Thyroid gland (tissue), 4 donors: Measurements from ENCODE around the gene RCVRN.
A peak's percentile ranks its signal among the peaks of the same experiment; 100 is the strongest.

ENCODE experiments used
- POLR2A ChIP-seq, 2 donors: fragments of 450-650 bp; IDR thresholded peaks; one replicate each; pipeline ENCODE4 v1.6.1; 2017; ENCODE audit warnings: antibody characterized with exemption in 2 of 2, mild to moderate bottlenecking in 2 of 2, moderate library complexity in 1 of 2
- TF ChIP-seq, protein P1 (sequence below), 6 experiments: fragments of 200-600 bp in 3 of 6; fragments of 450-650 bp in 3 of 6; sonication (generic) in 3 of 6; IDR thresholded peaks; one replicate each; pipeline ENCODE4 v1.5.1; 2016 to 2019; ENCODE audit warnings: antibody characterized with exemption in 6 of 6, mild to moderate bottlenecking in 2 of 6, inconsistent platforms in 1 of 6, moderate library complexity in 1 of 6

DNA sequence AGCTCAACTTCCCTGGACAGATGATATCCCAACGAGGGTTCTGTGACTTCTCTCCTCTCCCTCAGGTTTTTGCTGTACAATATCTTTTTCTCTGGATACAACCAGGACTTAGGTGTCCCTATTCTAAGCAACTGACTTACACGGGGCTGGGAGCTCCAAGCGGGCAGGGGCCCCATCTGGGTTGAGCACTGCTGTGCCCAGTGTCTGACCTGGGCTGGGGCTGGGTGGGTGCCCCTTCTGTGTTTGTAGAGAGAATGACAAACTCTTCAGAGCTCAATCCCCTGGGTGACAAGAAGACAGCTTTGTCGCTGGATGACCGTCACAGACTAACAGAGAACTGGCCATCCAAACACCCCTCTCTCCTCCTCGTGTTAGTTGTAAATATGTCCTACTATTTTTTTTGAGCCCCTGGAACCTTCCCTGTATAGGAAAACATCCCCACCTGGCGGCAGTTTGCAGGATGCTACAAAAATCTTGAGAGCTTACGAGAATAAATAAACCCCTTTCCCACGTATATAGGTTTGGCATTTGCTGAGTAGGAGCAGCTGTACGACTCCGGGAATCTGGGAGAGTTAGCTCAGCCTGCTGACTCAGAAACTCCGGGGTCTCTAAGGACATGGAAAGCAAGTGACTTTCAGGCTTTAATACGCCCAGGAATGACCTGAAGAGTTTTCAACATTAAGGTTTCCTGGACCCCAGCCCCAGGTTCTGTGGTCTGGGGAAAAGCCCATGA, 23.7 kb upstream of the RCVRN start:
- TF ChIP-seq, protein P1, sequence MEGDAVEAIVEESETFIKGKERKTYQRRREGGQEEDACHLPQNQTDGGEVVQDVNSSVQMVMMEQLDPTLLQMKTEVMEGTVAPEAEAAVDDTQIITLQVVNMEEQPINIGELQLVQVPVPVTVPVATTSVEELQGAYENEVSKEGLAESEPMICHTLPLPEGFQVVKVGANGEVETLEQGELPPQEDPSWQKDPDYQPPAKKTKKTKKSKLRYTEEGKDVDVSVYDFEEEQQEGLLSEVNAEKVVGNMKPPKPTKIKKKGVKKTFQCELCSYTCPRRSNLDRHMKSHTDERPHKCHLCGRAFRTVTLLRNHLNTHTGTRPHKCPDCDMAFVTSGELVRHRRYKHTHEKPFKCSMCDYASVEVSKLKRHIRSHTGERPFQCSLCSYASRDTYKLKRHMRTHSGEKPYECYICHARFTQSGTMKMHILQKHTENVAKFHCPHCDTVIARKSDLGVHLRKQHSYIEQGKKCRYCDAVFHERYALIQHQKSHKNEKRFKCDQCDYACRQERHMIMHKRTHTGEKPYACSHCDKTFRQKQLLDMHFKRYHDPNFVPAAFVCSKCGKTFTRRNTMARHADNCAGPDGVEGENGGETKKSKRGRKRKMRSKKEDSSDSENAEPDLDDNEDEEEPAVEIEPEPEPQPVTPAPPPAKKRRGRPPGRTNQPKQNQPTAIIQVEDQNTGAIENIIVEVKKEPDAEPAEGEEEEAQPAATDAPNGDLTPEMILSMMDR (IDR thresholded peaks at IDR 0.05), result peak in 1 of 6 experiments; percentile 20
- no peak for TF ChIP-seq POLR2A (IDR thresholded peaks at IDR 0.05)
